RWPE1 (cell line): Measurements from ENCODE around the gene LRMDA.

Experiments
- CTCF ChIA-PET: fragments of 350-600 bp; sonication (Branson Sonifier 250); formaldehyde crosslinking; extraction: SDS; loops from one replicate; lab custom pipeline; 2021; lab: Yijun Ruan, JAX
- POLR2A ChIA-PET: fragments of 400-600 bp; formaldehyde crosslinking; extraction: SDS; loops from one replicate; lab custom pipeline; 2020; ENCODE audit warnings: antibody characterized with exemption; ENCODE audit not compliant: low non-redundant PET; lab: Yijun Ruan, JAX
- DNase-seq: peaks from one replicate; pipeline ENCODE4 v3.0.0; 2012; ENCODE audit warnings: low spot score
- H3K27ac ChIP-seq: fragments of 450-650 bp; 2 replicates; pipeline ENCODE4 v1.5.1; 2017
- TF ChIP-seq, protein P1 (sequence below): fragments of 450-650 bp; conservative IDR thresholded peaks from 2 replicates; pipeline ENCODE4 v1.5.1; 2017; ENCODE audit warnings: low read depth, mild to moderate bottlenecking

The LRMDA gene

GRCh38 chr10:75801661-75802060 lies 370.2 kb downstream of the LRMDA start:
- no peak for DNase-seq
- H3K27ac ChIP-seq = no peak overlapping the region
- ChIA-PET CTCF (interaction anchor here (0.7 kb wide), 1 partner anchor 130 kb away, joined by 3 read pairs; no protein-coding TSS in a partner anchor), POLR2A (no interaction called here)
- TF ChIP-seq, protein P1, sequence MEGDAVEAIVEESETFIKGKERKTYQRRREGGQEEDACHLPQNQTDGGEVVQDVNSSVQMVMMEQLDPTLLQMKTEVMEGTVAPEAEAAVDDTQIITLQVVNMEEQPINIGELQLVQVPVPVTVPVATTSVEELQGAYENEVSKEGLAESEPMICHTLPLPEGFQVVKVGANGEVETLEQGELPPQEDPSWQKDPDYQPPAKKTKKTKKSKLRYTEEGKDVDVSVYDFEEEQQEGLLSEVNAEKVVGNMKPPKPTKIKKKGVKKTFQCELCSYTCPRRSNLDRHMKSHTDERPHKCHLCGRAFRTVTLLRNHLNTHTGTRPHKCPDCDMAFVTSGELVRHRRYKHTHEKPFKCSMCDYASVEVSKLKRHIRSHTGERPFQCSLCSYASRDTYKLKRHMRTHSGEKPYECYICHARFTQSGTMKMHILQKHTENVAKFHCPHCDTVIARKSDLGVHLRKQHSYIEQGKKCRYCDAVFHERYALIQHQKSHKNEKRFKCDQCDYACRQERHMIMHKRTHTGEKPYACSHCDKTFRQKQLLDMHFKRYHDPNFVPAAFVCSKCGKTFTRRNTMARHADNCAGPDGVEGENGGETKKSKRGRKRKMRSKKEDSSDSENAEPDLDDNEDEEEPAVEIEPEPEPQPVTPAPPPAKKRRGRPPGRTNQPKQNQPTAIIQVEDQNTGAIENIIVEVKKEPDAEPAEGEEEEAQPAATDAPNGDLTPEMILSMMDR = no peak

DNA sequence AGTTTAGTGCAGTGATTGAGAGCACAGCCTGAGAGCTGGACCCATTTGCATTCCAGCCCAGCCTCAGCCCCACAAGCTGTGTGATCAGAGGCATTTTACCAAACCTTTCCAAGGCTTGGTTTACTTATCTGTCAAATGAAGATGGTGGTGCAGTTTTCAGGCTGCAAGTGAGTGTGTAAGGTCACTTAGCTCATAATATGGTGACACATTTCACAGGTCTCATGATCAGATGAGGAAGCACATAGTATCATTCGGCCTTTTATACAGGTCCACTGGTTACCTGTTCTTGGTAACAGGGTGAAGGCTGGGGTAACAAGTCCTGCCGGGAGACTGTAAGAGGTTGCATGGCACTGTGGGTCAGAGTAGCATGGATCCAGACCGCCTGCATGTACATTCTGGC lies 371.7 kb downstream of the LRMDA start:
- POLR2A ChIA-PET = no interaction called here
- H3K27ac ChIP-seq = no peak overlapping the region
- CTCF ChIA-PET = no interaction called here
- TF ChIP-seq, protein P1 = no peak
- no peak for DNase-seq

GRCh38 chr10:75803816-75804552 lies 372.6 kb downstream of the LRMDA start:
- ChIA-PET CTCF (interaction anchor here (0.6 kb wide), 1 partner anchor 613 kb away, joined by 4 read pairs; no protein-coding TSS in a partner anchor), POLR2A (no interaction called here)
- TF ChIP-seq, protein P1 = no peak
- DNase-seq = no peak
- no peak overlapping the region for H3K27ac ChIP-seq

- no peak for DNase-seq
- POLR2A ChIA-PET = no interaction called here
Measured at GRCh38 chr10:75806186-75806585, 374.8 kb downstream of the LRMDA start.

DNA sequence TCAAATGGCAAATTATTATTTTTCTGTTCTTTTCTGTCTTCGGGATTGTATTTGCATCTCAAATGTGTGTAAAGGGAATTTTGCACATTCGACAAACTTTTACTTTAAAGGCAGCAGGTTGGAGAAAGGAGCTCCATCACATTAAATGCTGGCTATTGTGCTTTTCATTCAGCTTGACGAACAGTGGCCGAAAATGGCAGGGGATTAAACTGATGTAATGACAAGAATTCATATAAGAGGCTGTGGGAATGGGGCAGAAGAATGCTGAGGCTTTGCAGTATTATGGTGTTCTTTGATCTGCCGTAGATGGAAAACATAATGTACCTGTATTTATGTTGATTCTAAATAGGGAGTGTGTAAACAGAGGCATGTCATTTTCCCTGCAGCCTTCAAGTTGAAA lies 376.0 kb downstream of the LRMDA start:
- TF ChIP-seq, protein P1 = no peak
- CTCF ChIA-PET = interaction anchor here (0.5 kb wide), 1 partner anchor 958 kb away, joined by 3 read pairs; no protein-coding TSS in a partner anchor
- POLR2A ChIA-PET = no interaction called here
- no peak for DNase-seq
- H3K27ac ChIP-seq = no peak overlapping the region

More at GRCh38 chr10:75806186-75806585, 374.8 kb downstream of the LRMDA start:
- H3K27ac ChIP-seq = no peak overlapping the region
- TF ChIP-seq, protein P1 = no peak
- CTCF ChIA-PET = no interaction called here

- TF ChIP-seq, protein P1 = no peak
- POLR2A ChIA-PET = no interaction called here
- CTCF ChIA-PET = interaction anchor here (0.6 kb wide), 2 partner anchors 41 to 389 kb away, joined by 3 to 4 read pairs; no protein-coding TSS in a partner anchor
- no peak for DNase-seq
- H3K27ac ChIP-seq = no peak overlapping the region
Measured at GRCh38 chr10:75809003-75809402, 377.6 kb downstream of the LRMDA start.
